GM18517 (cell line): ENCODE data around the gene SLC4A8.
"Not testable (repeated sequence)": the region's sequence is repeated elsewhere in the genome, so short reads cannot be mapped to it uniquely, and the experiment has no call there.

Experiments
- ATAC-seq: cut with Tn5 transposase; IDR thresholded peaks from one replicate; pipeline ENCODE4 v1.9.1; 2021; ENCODE audit warnings: mild to moderate bottlenecking, moderate library complexity; ENCODE audit not compliant: unreplicated experiment

SLC4A8 gene

DNA sequence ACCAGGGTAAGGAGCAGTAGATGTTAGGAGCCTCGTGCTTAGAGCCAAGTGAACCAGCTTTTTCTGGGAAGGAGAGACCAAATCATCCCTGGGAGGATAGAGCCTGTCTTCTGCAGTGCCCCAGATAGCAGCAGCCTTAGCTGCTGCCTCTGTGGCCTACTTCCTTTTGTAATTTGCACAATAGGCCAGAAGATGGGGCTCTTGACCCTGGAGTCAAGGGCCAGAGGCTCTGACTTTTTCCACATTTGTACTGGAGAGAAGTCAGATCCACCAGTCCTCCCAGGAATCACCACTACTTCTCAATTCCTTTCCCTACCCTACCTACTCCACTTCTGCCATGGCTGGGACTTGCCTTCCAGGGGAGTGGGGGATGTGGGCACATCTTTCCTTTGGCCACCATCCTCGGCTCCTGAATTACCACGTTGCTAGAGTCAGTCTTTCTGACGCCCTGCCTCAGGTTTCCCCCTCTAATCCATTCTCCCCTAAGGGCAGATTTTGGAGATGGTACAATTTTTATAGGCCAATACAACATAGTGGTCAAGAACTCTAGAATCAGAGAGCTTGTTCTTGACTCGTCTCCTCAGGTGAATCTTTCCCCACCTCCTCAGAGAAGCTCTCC, 3.3 kb upstream of the SLC4A8 start:
- ATAC-seq: no peak

DNA sequence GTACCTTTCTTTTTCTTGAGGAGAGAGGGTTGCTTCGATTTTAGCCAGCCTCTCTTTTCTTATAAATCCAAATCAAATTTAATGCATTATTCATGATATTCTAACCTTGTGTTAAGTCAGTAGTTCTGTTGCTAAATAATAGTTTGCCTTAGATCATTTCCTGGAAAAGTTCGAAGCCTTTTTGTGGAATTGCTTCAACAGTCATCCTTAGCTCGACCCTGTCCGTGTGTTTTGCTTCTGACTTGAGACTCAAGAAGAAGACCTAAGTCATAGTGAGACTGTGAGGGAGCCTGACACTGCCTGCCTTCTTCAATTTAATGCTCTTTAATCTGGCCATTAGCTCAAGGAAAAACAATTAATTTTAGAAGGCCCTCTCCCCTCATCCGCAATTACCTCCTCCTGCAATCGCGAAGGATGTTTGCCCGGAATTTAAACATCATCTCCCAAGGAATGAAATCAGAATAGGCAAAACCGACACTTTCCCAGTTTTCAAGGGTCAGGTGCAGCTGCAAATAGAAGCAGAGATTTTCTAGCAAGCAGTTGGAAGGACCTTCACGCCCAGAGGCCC, 453 bp upstream of the SLC4A8 start:
- ATAC-seq: no peak

DNA sequence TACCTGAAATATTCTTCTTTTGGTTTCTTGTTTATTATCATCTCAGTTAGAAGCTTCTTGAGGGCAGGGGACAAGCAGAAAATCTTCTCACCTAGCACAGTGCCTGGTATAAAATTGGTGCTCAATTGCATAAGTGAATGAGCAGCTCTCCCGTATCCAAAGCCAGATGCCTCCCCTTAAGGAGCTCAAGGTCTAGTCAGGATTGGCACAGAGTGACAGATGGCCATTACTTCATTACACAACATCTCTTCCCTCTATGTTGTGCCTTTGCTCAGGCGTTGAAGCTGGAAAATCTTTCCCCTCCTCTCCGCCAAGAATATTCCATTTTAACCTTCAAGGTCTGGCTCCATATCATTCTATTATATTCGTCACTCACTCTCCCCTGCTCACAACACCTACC, 3.6 kb downstream of the SLC4A8 start:
- ATAC-seq: no peak

DNA sequence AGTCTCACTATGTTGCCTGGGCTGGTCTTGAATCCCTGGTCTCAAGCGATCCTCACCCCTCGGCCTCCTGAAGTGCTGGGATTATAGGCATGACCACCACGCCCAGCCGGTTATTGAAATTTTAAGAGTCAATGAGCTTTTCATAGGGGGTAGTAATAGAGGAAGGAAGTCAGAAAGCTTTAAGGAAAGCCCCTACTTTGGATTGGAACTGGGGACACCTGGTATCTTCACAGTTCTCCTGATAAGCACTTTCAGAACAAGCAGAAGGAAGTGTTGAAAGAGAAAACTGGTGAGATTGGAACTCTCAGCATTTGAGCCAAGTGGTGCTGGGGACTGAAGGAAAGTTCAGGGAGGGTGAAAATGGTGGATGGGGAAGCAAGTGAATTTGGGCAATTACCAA, 5.1 kb downstream of the SLC4A8 start:
- ATAC-seq: no peak

DNA sequence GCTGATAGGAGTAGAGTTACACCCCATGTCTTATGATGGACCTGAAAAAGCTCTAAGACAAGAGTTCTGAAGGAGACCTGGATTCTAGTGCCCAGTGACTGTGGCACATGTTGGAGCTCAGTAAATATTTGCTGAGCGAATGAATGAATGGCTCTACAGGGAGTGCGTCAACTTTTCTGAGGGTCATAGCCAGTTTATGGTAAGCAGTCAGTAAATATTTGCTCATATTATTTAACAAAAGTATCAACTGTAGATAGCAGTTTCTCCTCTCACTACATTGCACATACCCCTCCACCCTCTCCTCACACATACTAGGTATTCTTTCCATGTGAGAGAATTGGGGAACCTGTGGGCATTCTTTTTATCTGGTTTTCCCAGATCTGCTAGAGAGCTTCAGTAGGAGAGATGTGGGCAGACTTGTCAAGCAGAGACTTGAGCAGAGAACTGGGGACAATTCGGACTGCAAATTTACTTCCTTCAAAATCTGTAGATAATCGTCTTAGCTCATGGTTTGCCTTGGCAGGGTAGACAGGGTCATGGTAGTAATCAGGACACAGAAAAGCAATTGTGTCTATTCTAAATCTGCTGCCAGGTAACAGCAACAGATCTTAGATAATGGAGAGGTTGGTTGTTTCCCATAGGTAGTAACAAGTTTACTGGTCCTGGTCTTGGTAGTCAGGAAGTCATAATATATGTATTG, 5.7 kb downstream of the SLC4A8 start:
- no peak for ATAC-seq

DNA sequence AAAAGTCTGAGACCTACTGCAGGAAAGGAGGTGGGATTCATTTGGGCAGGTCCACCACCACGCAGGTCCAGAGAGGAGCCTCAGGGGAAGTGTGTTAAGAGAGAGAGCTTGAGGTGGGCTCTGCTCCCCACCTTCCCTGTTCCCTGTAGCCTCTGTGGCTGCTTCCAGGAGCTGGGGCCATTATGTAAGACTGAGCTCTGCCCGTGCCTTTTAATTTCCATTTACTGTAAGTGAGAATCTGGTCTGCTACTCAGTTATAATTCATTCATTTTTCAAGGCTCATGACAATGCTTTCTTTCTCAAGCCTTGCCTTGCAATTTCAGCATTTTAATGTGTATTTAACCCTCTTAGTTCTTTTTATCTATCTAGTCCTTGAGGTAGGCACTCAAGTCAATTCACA, 8.3 kb downstream of the SLC4A8 start:
- ATAC-seq: no peak

DNA sequence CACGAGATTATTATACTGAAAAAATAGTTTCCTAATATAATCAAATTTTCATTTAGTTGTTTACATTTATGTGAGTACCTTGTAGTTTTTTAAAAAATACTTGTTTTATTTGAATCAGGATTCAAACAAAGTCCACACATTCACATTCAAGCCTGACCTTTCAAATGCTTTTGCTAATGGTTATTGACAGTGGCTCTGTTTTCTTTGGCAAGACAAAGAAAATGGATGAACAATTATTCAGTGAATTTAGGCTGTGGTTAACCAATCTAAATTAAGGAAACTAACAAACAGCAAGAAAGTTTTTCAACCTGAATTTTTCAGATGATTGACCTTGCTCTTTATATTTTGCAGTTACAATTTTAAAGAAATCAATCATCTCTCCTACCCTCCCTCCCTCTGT, 9.7 kb downstream of the SLC4A8 start:
- ATAC-seq: no peak

DNA sequence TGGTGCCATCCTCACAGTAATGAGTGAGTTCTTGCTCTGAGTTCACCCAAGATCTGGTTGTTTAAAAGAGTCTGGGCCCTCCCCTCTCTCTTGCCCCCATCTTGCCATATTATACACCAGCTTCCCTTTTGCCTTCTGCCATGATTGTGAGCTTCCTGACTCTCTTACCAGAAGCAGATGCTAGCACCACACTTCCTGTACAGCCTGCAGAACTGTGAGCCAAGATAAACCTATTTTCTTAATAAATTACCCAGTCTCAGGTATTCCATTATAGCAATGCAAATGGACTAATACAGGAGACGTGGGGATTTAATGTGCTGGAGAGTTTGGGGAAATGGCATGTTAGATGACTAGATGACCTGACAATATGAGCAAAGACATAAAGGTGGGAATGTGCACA, 12.8 kb downstream of the SLC4A8 start:
- ATAC-seq: no peak

DNA sequence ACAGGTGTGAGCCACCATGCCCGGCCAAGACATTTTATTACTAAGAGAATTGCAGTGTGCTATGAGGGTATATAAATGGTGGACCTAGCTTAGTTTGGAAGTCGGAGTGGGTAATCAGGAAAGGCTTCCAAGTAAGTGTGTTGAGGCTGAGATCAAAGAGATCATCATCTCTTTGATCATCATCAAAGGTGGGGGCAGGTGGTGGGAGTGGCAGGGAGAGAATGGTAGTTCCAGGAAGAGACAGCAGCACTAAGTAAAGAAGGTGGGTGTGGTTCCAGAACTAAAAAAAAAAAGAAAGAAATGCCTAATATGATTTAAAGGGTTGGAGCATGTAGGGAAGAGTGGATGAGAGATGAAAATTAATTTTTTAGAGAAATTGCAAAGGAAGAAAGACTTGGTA, 14.7 kb downstream of the SLC4A8 start:
- no peak for ATAC-seq

DNA sequence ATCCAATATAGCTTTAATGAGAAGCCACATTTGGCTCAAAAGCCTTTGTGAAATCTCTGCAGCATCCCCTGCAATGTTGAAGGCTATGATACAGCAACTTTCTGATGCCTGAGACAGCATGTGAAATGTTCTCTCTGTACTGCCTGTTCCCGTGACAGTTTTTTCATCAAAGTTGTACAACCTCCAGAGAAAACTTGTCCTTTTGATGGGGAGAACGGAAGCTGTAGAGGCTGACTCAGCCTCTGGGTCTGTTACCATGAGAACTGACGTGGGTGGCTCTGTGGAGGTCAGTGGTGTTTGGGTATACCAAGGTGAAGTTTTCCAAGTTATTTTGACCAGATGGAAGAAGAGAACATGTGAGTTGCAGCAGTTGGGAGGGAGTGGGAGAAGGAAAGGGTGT, 17.0 kb downstream of the SLC4A8 start:
- ATAC-seq: no peak

DNA sequence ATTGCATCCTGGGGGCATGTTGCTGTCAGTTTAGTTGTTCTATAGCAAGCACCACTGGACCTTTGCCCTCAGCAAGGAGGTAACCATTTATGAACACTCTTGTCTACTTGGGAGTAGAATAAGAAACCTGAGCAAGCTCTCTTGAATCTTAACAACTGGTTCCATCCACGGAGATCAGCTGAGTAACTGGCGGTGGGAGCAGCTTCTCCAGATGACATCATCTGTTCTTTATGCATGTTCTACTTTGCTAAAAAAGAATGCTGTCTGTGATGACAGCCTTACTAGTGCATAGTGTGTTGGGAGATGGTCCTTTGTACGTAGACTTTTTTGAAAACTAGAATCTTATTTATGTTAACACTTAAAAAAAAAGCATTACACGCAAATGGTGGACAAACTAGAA, 17.7 kb downstream of the SLC4A8 start:
- no peak for ATAC-seq

DNA sequence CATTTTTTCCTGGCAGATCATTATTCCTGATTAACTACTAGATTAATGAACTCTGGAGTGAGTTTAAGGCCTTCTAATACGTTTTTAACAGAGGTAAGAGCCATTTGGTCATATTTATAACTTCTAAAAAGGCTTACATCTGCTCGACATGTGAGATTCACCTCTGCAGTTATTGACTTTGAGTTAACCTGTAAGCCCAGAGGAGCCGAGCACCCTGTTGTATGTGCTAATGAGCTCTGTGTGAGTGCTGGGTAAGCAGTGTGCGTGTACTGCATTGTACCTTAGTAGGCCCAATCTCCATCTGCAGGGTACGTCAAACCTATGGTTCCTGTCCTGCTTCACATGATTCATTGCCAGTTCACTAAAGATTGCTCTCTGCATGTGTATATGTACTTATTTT, 18.9 kb downstream of the SLC4A8 start:
- no peak for ATAC-seq

DNA sequence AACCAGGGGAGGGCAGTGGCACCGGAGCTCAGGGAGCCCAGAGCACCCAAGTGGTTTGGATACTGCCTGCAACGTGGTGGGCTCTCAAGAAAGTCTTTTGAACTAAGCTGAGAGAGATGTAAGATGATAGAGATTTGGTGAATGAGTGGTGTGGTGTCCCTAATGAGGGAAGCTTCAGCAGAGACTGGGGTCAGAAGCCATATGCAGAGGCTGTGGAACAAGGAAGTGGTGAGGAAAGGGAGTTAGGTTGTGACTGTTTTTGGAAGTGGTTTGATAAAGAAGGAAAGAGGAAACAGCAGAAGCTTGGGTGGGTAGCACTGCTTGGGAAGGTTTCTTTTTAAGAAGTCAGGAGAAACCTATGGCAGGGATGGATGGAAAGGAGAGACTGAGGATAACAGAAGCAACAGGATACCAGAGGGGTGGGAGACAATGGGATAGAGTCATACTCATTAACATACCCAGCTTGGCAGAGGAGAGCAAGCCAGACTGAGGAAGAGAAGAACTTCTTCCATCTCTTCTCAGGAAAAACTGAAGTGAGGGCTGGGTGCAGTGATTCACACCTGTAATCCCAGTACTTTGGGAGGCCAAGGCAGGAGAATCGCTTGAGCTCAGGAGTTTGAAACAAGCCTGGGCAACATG, 24.1 kb downstream of the SLC4A8 start:
- ATAC-seq: no peak

DNA sequence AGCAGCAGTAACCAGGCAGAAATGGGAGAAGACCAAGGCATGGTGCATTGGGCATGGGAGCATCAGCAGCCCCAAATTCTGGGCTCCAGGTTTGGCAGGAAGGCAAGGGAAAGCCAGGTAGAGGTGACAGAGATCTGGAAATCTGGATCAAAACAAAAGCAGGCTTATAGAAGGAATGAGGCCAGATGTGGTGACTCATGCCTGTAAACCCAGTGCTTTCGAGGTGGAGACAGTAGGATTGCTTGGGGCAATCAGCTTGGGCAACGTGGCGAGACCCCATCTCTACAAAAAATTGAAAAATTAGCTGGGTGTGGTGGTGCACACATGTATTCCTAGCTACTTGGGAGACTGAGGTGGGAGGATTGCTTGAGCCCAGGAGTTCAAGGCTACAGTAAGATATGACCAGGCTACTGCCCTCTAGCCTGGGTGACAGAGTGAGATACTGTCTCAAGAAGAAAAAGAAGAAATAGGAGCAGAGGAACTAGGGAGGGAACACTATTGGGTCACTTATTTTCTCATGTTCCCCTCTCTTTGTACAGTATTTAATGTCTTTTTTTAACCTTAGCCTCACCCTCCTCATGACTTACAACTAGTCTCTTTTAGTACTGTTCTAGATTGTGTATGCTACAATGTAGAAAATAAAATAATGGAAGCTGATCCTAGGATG, 25.1 kb downstream of the SLC4A8 start:
- ATAC-seq: no peak

DNA sequence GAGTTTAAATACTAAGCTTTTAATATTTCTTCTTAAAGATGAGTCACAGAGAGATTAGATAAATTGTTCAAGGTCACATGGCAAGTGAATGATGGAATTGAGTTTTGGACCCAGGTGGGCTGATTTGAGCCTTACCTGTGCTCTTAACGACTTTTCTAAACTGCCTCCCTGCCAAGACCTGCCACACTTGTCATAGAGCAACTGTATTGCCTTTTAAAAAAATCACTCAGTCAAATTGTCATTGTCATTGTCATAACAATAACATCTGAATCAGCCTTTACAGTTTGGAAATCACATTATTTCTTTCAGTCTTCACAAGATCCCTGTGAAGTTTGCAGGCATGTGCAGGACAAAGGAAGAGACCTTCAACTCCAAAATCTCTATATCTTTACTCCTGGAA, 25.7 kb downstream of the SLC4A8 start:
- no peak for ATAC-seq

DNA sequence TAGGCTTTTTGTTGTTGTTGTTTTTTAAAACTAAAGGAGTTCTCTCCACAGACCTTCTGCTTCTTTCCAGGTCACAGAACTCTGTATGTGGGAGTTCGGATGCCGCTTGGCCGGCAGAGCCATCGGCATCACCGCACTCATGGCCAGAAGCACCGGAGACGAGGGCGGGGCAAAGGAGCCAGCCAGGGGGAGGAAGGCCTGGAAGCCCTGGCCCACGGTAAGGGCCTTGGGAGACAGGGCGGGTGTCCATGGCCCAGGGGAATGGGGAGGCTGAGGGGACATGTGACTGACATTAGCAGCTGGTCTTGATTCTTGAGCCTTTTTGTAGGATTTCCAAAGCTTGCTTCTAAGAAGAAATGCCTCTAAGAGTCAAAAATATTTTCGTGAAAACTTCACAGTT, 26.2 kb downstream of the SLC4A8 start:
- ATAC-seq: no peak

DNA sequence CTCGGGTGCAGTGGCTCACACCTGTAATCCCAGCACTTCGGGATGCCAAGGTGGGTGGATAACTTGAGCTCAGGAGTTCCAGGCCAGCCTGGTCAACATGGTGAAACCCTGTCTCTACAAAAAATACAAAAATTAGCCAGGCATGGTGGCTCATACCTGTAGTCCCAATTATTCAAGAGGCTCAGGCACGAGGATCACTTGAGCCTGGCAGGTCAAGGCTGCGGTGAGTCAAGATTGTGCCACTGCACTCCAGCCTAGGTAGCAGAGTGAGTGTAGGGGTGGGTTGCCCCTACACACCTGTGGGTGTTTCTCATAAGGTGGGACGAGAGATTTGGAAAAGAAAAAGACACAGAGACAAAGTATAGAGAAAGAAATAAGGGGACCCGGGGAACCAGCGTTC, 29.4 kb downstream of the SLC4A8 start:
- not testable (repeated sequence) for ATAC-seq

DNA sequence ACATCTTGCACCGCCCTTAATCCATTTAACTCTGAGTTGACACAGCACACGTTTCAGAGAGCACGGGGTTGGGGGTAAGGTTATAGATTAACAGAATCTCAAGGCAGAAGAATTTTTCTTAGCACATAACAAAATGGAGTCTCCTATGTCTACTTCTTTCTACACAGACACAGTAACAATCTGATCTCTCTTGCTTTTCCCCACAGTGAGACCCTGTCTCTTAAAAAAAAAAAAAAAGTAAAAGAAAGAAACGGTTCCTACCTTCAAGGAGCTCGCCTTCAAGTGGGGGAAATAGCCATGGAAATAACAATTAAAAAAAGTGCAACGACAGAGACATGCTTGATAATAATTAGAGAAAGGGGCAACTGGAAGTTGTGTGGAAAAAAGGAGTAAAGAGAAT, 30.4 kb downstream of the SLC4A8 start:
- not testable (repeated sequence) for ATAC-seq

DNA sequence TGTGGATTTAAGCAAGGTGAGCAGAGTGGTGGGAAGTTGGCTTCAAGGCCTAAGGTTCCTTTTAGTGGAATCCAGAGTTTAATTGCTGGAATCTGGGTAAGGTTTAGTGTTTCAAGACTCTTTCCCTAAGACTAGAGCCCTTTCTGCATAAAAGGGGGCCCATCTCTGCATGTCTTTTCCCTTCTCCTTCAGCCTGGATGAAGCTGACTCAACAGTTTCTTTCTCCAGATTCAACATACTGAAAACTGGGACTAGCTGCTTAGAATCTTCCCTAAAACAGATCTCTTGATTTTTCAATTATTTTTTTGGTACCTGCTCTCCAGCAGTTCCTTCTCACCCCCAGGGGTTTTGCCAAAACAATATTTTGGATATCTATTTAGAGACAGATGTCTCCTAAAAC, 34.0 kb downstream of the SLC4A8 start:
- ATAC-seq: no peak

DNA sequence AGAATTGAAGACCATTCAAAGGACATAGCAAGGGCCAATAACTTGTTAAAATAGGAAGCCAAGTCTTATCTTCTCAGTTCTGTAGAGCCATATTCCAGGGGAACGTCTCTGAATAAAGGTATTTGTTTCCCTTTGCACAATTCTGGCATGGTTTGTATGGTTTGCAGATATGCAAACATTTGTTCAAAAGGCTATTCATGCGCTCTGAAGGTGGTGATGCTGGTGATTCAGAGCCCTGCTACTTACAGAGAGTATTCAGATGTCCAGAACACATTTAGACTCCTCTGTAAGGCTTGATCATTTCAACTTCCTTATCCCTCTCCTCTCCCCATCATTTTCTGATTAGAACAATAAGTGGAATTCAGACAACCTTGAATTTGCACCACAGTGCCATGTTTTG, 35.9 kb downstream of the SLC4A8 start:
- no peak for ATAC-seq

DNA sequence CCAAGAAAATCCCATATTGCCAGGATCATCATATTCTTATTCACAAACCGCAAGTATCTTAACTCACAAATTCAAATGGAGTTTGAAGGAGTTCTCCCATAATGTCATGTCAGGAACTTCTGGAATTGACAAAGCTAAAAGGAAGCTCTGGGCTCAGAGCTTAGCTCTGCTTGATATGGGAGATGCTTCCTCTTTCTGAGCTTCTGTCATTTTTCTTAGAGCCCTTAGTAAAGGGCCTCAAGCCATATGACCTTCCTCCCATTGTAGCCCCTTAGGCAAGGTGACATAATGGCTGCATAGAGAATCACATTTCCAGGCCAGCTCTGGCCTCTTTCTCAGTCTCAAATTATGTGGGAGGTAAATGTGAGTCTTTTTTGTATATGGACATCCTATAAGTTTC, 40.9 kb downstream of the SLC4A8 start:
- no peak for ATAC-seq

DNA sequence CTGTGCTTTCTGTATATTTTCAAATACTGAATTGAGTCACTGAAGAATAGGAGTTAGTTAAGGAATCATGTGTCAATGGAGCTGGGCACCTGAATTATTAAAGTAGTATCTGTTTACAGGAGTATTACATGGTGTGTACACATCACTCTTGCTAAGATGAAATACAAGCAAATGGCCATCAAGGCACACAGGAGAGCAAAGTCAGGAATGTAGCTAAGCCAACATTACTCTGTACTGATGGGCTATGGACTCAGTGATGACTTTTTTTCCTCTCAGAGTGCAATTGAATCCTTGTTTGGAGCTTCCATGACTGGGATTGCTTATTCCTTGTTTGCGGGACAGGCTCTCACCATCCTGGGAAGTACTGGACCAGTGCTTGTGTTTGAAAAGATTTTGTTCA, 45.5 kb downstream of the SLC4A8 start:
- no peak for ATAC-seq
